ENCODE data around the gene MAU2. TPM values are rescaled to one million over a fixed set of nuclear protein-coding genes. Genes with fewer than 3 reads are reported as not detected.

The MAU2 gene
- total and polyA plus RNA-seq, 2 of the 8 experiments (the other 6 are each of a cell fraction or from before 2014, with no cell fraction given): 32.0 to 40.8 TPM

DNA sequence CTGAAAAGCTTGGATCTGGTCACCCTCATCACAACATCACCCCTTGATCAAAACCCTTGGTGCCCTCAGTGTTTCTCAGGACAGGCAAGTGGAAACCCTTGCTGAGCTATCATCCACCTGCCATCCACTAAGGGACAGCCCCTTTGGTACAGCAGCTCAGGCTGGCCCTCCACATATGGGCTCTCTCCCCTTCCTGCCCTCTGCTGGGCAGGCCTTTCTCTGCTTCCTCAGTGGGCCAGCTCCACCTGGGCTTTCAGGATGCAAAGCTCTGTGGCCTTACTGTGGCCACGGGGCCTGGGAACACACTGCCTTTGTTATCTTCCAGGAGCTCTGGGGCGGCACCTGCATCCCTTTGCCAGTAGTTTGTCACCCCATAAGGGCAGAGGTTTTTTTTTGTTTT, 5.2 kb upstream of the MAU2 start:
- Histone ChIP-seq H4K5ac (ENCODE audit: insufficient read length, low read depth, low read length) (no peak overlapping the region), H4K20me1 (replicated peaks in 1 of 2; ENCODE audit: control insufficient read depth in 1 of 2, insufficient read depth in 2 of 2, low read length in 2 of 2) (peaks cover 3 to 6% of the 10 kb centered on the region in 2 experiments), H3K9ac (replicated peaks in 1 of 4; ENCODE audit: extremely low read depth in 1 of 4, low read depth in 3 of 4, low read length in 3 of 4) (no peak overlapping the region), H2BK12ac (ENCODE audit: low read depth, low read length) (no peak overlapping the region), H3K56ac (replicated peaks; ENCODE audit: insufficient read length, low read depth, low read length) (no peak overlapping the region), H3K4me1 (replicated peaks in 1 of 4; ENCODE audit: control insufficient read depth in 3 of 4, insufficient read depth in 4 of 4, low read length in 3 of 4) (peaks cover 0 to 4% (median 1%) of the 10 kb centered on the region in 4 experiments; a peak in 1 of 7 replicates), H4K8ac (ENCODE audit: extremely low read depth, insufficient read depth, low read length) (no peak overlapping the region), H3K9me3 (ENCODE audit: insufficient read depth in 2 of 2, low read depth in 1 of 2, low read length in 1 of 2) (no peaks in the 10 kb centered on the region), H2BK15ac (ENCODE audit: low read length) (no peak overlapping the region), H2AFZ (ENCODE audit: low read length) (no peak overlapping the region), H3K14ac (ENCODE audit: insufficient read length) (no peak overlapping the region), H3K79me1 (ENCODE audit: low read depth, low read length) (no peaks in the 10 kb centered on the region; the same call in 1 of the 2 replicates), H2BK120ac (replicated peaks; ENCODE audit: low read depth, low read length) (no peak overlapping the region), H3K27me3 (replicated peaks in 1 of 4; ENCODE audit: control insufficient read depth in 3 of 4, extremely low read depth in 1 of 4, insufficient read depth in 3 of 4, low read length in 3 of 4) (no peaks in the 10 kb centered on the region), H3K23me2 (ENCODE audit: low read depth, low read length) (peaks cover 3% of the 10 kb centered on the region; the same call in 1 of the 2 replicates), H2BK20ac (ENCODE audit: low read length) (no peak overlapping the region), H3K23ac (ENCODE audit: insufficient read length) (no peak overlapping the region), H3K4ac (replicated peaks; ENCODE audit: insufficient read length, low read depth, low read length) (no peak overlapping the region), H3K4me3 (ENCODE audit: extremely low read depth in 1 of 4, insufficient read depth in 2 of 4, low read depth in 3 of 4, low read length in 4 of 4) (no peak overlapping the region), H3K36me3 (ENCODE audit: control insufficient read depth in 2 of 4, insufficient read depth in 4 of 4, low read length in 3 of 4) (peaks cover 4 to 41% (median 11%) of the 10 kb centered on the region in 4 experiments; a peak in 6 of 8 replicates), H4K91ac (replicated peaks; ENCODE audit: insufficient read length, low read length) (no peak overlapping the region), H3K79me2 (ENCODE audit: control insufficient read depth in 1 of 2, insufficient read depth in 2 of 2, low read length in 2 of 2) (peaks cover 3 to 35% of the 10 kb centered on the region in 2 experiments; a peak in 3 of 4 replicates), H2BK5ac (ENCODE audit: low read depth, low read length) (no peak overlapping the region), H3K4me2 (ENCODE audit: insufficient read depth in 1 of 2, low read depth in 2 of 2, low read length in 2 of 2) (no peak overlapping the region), H2AK5ac (ENCODE audit: low read depth, low read length) (no peak overlapping the region), H3K18ac (ENCODE audit: extremely low read depth, low read length) (no peak overlapping the region), H3K27ac (ENCODE audit: low read depth, low read length) (no peak overlapping the region)
- FAIRE-seq (no peak), DNase-seq (ENCODE audit: low read depth in 1 of 2, low spot score in 2 of 2) (no peak)
- 85% methylated on average over 2 of the region's 2 CpGs; no CpG with 5 or more reads in 1 of the 2 experiments for WGBS, 2 experiments (ENCODE audit: extremely low coverage in 1 of 2, insufficient coverage in 1 of 2, insufficient read length in 1 of 2, insufficient replicate concordance in 2 of 2, low coverage in 1 of 2, low lambda C conversion rate in 2 of 2, missing lambda C conversion rate in 1 of 2)
- POLR2A ChIA-PET (ENCODE audit: partially characterized antibody): interaction anchor here (0.6 to 1.3 kb wide), 7 partner anchors 9 to 122 kb away, joined by 3 to 5 read pairs (median 3); no protein-coding TSS in a partner anchor
- CTCF ChIA-PET (ENCODE audit: partially characterized antibody): interaction anchor here (0.6 to 2.5 kb wide), 18 partner anchors 9 to 901 kb away, joined by 3 to 11 read pairs (median 3); no protein-coding TSS in a partner anchor
- TF ChIP-seq KDM5A (IDR thresholded peaks at IDR 0.05; ENCODE audit: low read length) (no peak), RAD21 (IDR thresholded peaks at IDR 0.05 in 1 of 2, conservative IDR thresholded peaks at IDR 0.05 in 1 of 2; ENCODE audit: low read depth in 2 of 2, low read length in 2 of 2) (peak in 1 of 2 experiments; percentile 18; a peak in 1 of 4 replicates), SP4 (IDR thresholded peaks at IDR 0.05; ENCODE audit: low read length) (no peak), ATF2 (IDR thresholded peaks at IDR 0.05; ENCODE audit: low read length) (no peak), BCL11A (IDR thresholded peaks at IDR 0.05; ENCODE audit: low read depth in 2 of 2, low read length in 2 of 2) (no peak), CTCF (IDR thresholded peaks at IDR 0.05; ENCODE audit: control extremely low read depth in 1 of 3, insufficient read depth in 1 of 3, low read depth in 1 of 3, low read length in 3 of 3) (peak; percentile 24 to 32 (median 29)), SUZ12 (IDR thresholded peaks at IDR 0.05; ENCODE audit: low read length) (no peak), SP1 (IDR thresholded peaks at IDR 0.05; ENCODE audit: low read depth, low read length) (no peak)
